ENCODE data around the gene ZNF124.

DNA sequence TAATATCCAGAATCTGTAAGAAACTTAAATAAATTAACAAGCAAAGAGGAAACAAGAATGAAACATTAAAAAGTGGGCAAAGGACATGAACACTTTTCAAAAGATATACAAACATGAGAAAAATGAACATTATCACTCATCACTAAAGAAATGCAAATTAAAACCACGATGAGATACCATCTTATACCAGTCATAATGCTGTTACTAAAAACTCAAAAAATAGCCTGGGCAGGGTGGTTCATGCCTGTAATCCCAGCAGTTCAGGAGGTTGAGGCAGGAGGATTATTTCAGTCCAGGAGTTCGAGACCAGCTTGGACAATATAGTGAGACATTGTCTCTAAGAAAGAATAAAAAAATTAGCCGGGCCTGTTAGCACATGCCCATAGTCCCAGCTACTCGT, 6.1 kb downstream of the ZNF124 start:
- TF ChIP-seq, protein P1, sequence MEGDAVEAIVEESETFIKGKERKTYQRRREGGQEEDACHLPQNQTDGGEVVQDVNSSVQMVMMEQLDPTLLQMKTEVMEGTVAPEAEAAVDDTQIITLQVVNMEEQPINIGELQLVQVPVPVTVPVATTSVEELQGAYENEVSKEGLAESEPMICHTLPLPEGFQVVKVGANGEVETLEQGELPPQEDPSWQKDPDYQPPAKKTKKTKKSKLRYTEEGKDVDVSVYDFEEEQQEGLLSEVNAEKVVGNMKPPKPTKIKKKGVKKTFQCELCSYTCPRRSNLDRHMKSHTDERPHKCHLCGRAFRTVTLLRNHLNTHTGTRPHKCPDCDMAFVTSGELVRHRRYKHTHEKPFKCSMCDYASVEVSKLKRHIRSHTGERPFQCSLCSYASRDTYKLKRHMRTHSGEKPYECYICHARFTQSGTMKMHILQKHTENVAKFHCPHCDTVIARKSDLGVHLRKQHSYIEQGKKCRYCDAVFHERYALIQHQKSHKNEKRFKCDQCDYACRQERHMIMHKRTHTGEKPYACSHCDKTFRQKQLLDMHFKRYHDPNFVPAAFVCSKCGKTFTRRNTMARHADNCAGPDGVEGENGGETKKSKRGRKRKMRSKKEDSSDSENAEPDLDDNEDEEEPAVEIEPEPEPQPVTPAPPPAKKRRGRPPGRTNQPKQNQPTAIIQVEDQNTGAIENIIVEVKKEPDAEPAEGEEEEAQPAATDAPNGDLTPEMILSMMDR (IDR thresholded peaks at IDR 0.05), result no peak
- TF ChIP-seq POLR2A (IDR thresholded peaks at IDR 0.05), result no peak
